Measurements from ENCODE around the gene UBE2L6.

The UBE2L6 gene

GRCh38 chr11:57552479-57552878, 15.0 kb downstream of the UBE2L6 start:
- no peak overlapping the region for H3K4me3 ChIP-seq (ENCODE audit: low read depth, low read length)
- H3K36me3 ChIP-seq: no peaks in the 10 kb centered on the region
- TF ChIP-seq CTCF (IDR thresholded peaks at IDR 0.05; ENCODE audit: low read depth, low read length): no peak
- no peak for DNase-seq
- H3K27ac ChIP-seq: no peak overlapping the region
- no peaks in the 10 kb centered on the region for H3K27me3 ChIP-seq (ENCODE audit: insufficient read depth, low read depth, severe bottlenecking)
- no peaks in the 10 kb centered on the region for H3K9me3 ChIP-seq (ENCODE audit: severe bottlenecking)

- Histone ChIP-seq H3K4me3 (ENCODE audit: low read depth, low read length) (no peak overlapping the region), H3K27me3 (ENCODE audit: insufficient read depth, low read depth, severe bottlenecking) (no peaks in the 10 kb centered on the region), H3K9me3 (ENCODE audit: severe bottlenecking) (no peaks in the 10 kb centered on the region), H3K36me3 (no peaks in the 10 kb centered on the region), H3K27ac (no peak overlapping the region)
- TF ChIP-seq CTCF (IDR thresholded peaks at IDR 0.05; ENCODE audit: low read depth, low read length): no peak
- no peak for DNase-seq
These were observed 15.5 kb downstream of the UBE2L6 start for GRCh38 chr11:57551941-57552340.

- Histone ChIP-seq H3K27me3 (ENCODE audit: insufficient read depth, low read depth, severe bottlenecking) (no peaks in the 10 kb centered on the region), H3K4me3 (ENCODE audit: low read depth, low read length) (no peak overlapping the region), H3K36me3 (no peaks in the 10 kb centered on the region), H3K9me3 (ENCODE audit: severe bottlenecking) (no peaks in the 10 kb centered on the region), H3K27ac (no peak overlapping the region)
- TF ChIP-seq CTCF (IDR thresholded peaks at IDR 0.05; ENCODE audit: low read depth, low read length): no peak
- DNase-seq: no peak
These were observed 17.5 kb downstream of the UBE2L6 start for GRCh38 chr11:57549983-57550382.

GRCh38 chr11:57547854-57548377, 19.6 kb downstream of the UBE2L6 start:
- H3K27ac ChIP-seq: no peak overlapping the region
- H3K36me3 ChIP-seq: no peaks in the 10 kb centered on the region
- H3K4me3 ChIP-seq (ENCODE audit: low read depth, low read length): no peak overlapping the region
- DNase-seq: no peak
- TF ChIP-seq CTCF (IDR thresholded peaks at IDR 0.05; ENCODE audit: low read depth, low read length): no peak
- H3K9me3 ChIP-seq (ENCODE audit: severe bottlenecking): no peaks in the 10 kb centered on the region
- H3K27me3 ChIP-seq (ENCODE audit: insufficient read depth, low read depth, severe bottlenecking): peaks cover 2% of the 10 kb centered on the region

GRCh38 chr11:57546869-57547475, 20.5 kb downstream of the UBE2L6 start:
- H3K4me3 ChIP-seq (ENCODE audit: low read depth, low read length): no peak overlapping the region
- DNase-seq: peak; percentile 53
- peaks cover 2% of the 10 kb centered on the region for H3K27me3 ChIP-seq (ENCODE audit: insufficient read depth, low read depth, severe bottlenecking)
- TF ChIP-seq CTCF (IDR thresholded peaks at IDR 0.05; ENCODE audit: low read depth, low read length): peak; percentile 41; the same call in 1 of the 2 replicates
- no peaks in the 10 kb centered on the region for H3K9me3 ChIP-seq (ENCODE audit: severe bottlenecking)
- no peak overlapping the region for H3K27ac ChIP-seq
- H3K36me3 ChIP-seq: no peaks in the 10 kb centered on the region

- Histone ChIP-seq H3K27me3 (ENCODE audit: insufficient read depth, low read depth, severe bottlenecking) (peaks cover 2% of the 10 kb centered on the region), H3K36me3 (no peaks in the 10 kb centered on the region), H3K27ac (no peak overlapping the region), H3K4me3 (ENCODE audit: low read depth, low read length) (no peak overlapping the region), H3K9me3 (ENCODE audit: severe bottlenecking) (no peaks in the 10 kb centered on the region)
- DNase-seq: no peak
- no peak for TF ChIP-seq CTCF (IDR thresholded peaks at IDR 0.05; ENCODE audit: low read depth, low read length)
These were observed 21.0 kb downstream of the UBE2L6 start for GRCh38 chr11:57546451-57546850.

Measured in WERI-Rb-1 (cell line).